Adrenal gland (tissue), 5 donors: ENCODE measurements around the gene RTL5.

Source experiments
- CTCF ChIP-seq, 6 experiments: fragments of 450-650 bp in 4 of 6; fragments of 200-600 bp in 2 of 6; sonication (generic) in 1 of 6; IDR thresholded peaks; 1 replicate in 5 of 6; 2 replicates in 1 of 6; pipeline versions ENCODE4 v1.5.1 to v1.8.0; 2016 to 2021; ENCODE audit warnings: antibody characterized with exemption in 6 of 6, mild to moderate bottlenecking in 2 of 6, moderate library complexity in 1 of 6
- POLR2A ChIP-seq, 2 donors: fragments of 450-650 bp; IDR thresholded peaks; one replicate each; pipeline ENCODE4 v1.6.1; 2017; ENCODE audit warnings: antibody characterized with exemption in 2 of 2, mild to moderate bottlenecking in 2 of 2, moderate library complexity in 1 of 2
- donor health status: DM: no; HTN: no; CAD: no.

DNA sequence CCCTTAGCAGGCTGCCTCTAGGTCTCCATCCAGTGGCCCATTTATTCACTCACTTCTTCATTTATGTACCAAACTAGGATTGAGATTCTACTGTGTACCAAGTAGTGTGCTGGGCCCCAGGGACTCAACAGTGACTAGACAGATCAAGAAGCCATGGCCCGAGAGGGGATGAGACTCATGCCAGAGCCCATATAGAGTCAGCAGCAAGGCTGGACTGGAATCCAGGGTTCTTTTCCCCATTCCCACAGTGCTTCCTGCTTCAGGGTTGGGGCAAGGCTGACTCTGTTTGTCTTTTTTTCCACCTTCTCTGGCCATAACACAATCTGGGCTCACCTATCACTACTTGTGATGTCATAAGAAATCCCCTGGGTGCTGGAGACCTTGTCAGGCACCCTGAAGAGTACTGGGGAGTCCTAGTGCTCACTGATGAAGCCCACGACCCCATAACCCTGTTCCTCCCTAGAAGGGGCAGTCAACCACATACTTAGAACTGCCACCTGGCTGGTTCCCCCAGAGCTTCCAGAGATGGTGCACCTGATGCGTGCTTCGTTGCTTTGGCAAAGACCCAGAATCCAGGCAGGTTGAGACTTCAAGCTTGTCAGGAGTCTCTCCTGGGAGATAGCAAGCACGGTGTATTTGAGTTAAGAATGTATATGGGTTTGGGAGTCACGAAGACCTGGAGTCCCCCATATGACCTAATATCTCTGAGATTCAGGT lies 6.2 kb downstream of the RTL5 start:
- TF ChIP-seq CTCF (IDR thresholded peaks at IDR 0.05) (no peak), POLR2A (IDR thresholded peaks at IDR 0.05) (no peak)
